OCI-LY1 (cell line): ENCODE results near the gene ACSM4.

ENCODE experiments used
- EZH2 ChIP-seq: fragments of 200-600 bp; sonication (generic), shearing (Covaris generic); IDR thresholded peaks from 2 replicates; pipeline ENCODE4 v1.8.0; 2017; ENCODE audit warnings: borderline replicate concordance, mixed run types, mild to moderate bottlenecking, antibody characterized with exemption, low read length, moderate library complexity, mixed read lengths
- TF ChIP-seq, protein P1 (sequence below): fragments of 200-600 bp; sonication (generic), shearing (Covaris generic); IDR thresholded peaks from 2 replicates; pipeline ENCODE4 v1.5.1; 2017; ENCODE audit warnings: mild to moderate bottlenecking, antibody characterized with exemption, low read length, moderate library complexity, mixed read lengths

DNA sequence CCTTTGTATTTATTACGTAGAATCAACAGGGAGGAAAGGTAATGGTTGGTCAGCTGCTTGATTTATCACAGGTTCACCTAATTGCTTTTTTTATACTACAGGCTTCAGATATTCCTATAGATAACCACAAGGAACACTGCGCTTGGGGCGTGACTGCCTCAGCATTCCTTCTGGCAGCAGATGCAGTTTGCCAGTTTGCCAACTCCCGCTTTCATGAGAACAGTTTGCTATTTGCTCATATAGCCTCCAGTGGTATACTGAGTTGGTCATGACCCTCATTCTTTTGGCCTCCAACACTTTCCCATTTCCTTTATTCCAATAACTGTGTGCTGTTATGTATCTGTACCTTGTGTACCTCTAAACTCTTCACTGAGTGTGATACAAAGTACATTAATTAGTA is 38.6 kb upstream of the ACSM4 start:
- TF ChIP-seq, protein P1, sequence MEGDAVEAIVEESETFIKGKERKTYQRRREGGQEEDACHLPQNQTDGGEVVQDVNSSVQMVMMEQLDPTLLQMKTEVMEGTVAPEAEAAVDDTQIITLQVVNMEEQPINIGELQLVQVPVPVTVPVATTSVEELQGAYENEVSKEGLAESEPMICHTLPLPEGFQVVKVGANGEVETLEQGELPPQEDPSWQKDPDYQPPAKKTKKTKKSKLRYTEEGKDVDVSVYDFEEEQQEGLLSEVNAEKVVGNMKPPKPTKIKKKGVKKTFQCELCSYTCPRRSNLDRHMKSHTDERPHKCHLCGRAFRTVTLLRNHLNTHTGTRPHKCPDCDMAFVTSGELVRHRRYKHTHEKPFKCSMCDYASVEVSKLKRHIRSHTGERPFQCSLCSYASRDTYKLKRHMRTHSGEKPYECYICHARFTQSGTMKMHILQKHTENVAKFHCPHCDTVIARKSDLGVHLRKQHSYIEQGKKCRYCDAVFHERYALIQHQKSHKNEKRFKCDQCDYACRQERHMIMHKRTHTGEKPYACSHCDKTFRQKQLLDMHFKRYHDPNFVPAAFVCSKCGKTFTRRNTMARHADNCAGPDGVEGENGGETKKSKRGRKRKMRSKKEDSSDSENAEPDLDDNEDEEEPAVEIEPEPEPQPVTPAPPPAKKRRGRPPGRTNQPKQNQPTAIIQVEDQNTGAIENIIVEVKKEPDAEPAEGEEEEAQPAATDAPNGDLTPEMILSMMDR = no peak
- no peak for TF ChIP-seq EZH2
